H7 (cell line): Measurements from ENCODE around the gene SAC3D1. TPM values are rescaled to one million over a fixed set of nuclear protein-coding genes. Genes with fewer than 3 reads are reported as not detected.
"Not testable (repeated sequence)": the region's sequence is repeated elsewhere in the genome, so short reads cannot be mapped to it uniquely, and the experiment has no call there.

ENCODE experiments used
- DNase-seq: peaks from one replicate; pipeline ENCODE4 v3.0.0; 2012
- H3K27me3 ChIP-seq: 2 replicates; pipeline ENCODE4 v1.6.0; 2011; ENCODE audit warnings: mild to moderate bottlenecking, low read length; ENCODE audit not compliant: control insufficient read depth, insufficient read depth
- H3K36me3 ChIP-seq: replicated peaks from 2 replicates; pipeline ENCODE4 v1.5.1; 2011; ENCODE audit warnings: low read length; ENCODE audit not compliant: control insufficient read depth, insufficient read depth
- H3K4me3 ChIP-seq: 2 replicates; pipeline ENCODE4 v1.5.1; 2011; ENCODE audit warnings: low read depth, mild to moderate bottlenecking, control low read depth, low read length, moderate library complexity; ENCODE audit not compliant: insufficient read depth
- total RNA-seq: library from RNA; depleted of rRNA; stranded (reverse); fragments of >200 nt; shearing (Covaris generic); gene quantifications from 2 replicates; pipeline ENCODE4 v1.2.3, GENCODE V29; 2014; rRNA removed

The SAC3D1 gene
- 15.4 TPM in 2 replicates for total RNA-seq

GRCh38 chr11:65040847-65041622 is at the start of gene SAC3D1:
Gene SAC3D1, plus strand, starts transcription at chr11:65041210. Its CDS starts 83 bp downstream, at chr11:65041293.
- Histone ChIP-seq H3K36me3 (peaks cover 7% of the 10 kb centered on the region), H3K27me3 (no peaks in the 10 kb centered on the region), H3K4me3 (peak within 1 kb of the TSS; percentile 82)
- DNase-seq = peak; percentile 98

- peak; percentile 22 for DNase-seq
- Histone ChIP-seq H3K27me3 (no peaks in the 10 kb centered on the region), H3K4me3 (no peak overlapping the region), H3K36me3 (no peaks in the 10 kb centered on the region)
These were observed 46.7 kb upstream of the SAC3D1 start for GRCh38 chr11:64994318-64994717.

GRCh38 chr11:64996327-64996709 is 44.7 kb upstream of the SAC3D1 start:
- DNase-seq = no peak
- Histone ChIP-seq H3K36me3 (no peaks in the 10 kb centered on the region), H3K4me3 (no peak overlapping the region; the same call in 1 of the 2 replicates), H3K27me3 (no peaks in the 10 kb centered on the region)

GRCh38 chr11:64996710-64997380 is 44.2 kb upstream of the SAC3D1 start, which contains the start of gene BATF2:
Gene BATF2, minus strand, starts transcription at chr11:64996971. Its CDS starts 57 bp downstream, at chr11:64996914.
- Histone ChIP-seq H3K4me3 (no peak within 1 kb of the TSS; the same call in 1 of the 2 replicates), H3K36me3 (no peaks in the 10 kb centered on the region), H3K27me3 (no peaks in the 10 kb centered on the region)
- DNase-seq = peak; percentile 93

- Histone ChIP-seq H3K4me3 (no peak overlapping the region), H3K27me3 (no peaks in the 10 kb centered on the region), H3K36me3 (no peaks in the 10 kb centered on the region)
- DNase-seq = no peak
These were observed 42.9 kb upstream of the SAC3D1 start for GRCh38 chr11:64998141-64998540.

GRCh38 chr11:64998690-64999431 is 42.1 kb upstream of the SAC3D1 start:
- no peak overlapping the region for H3K4me3 ChIP-seq

GRCh38 chr11:64999478-64999877 is 41.5 kb upstream of the SAC3D1 start:
- no peaks in the 10 kb centered on the region for H3K36me3 ChIP-seq
- H3K4me3 ChIP-seq = no peak overlapping the region
- DNase-seq = no peak
- H3K27me3 ChIP-seq = no peaks in the 10 kb centered on the region

More at GRCh38 chr11:64998690-64999431, 42.1 kb upstream of the SAC3D1 start:
- no peaks in the 10 kb centered on the region for H3K36me3 ChIP-seq
- DNase-seq = no peak
- no peaks in the 10 kb centered on the region for H3K27me3 ChIP-seq

- Histone ChIP-seq H3K36me3 (no peaks in the 10 kb centered on the region), H3K4me3 (no peak overlapping the region), H3K27me3 (no peaks in the 10 kb centered on the region)
- DNase-seq = no peak
These were observed 38.3 kb upstream of the SAC3D1 start for GRCh38 chr11:65002706-65003105.

GRCh38 chr11:65003282-65003681 is 37.7 kb upstream of the SAC3D1 start:
- H3K4me3 ChIP-seq = no peak overlapping the region
- DNase-seq = peak; percentile 65

GRCh38 chr11:65003968-65004367 is 37.0 kb upstream of the SAC3D1 start:
- not testable (repeated sequence) for H3K4me3 ChIP-seq, DNase-seq, H3K27me3 ChIP-seq, H3K36me3 ChIP-seq

More at GRCh38 chr11:65003282-65003681, 37.7 kb upstream of the SAC3D1 start:
- Histone ChIP-seq H3K27me3 (no peaks in the 10 kb centered on the region), H3K36me3 (no peaks in the 10 kb centered on the region)

GRCh38 chr11:65008016-65008415 is 33.0 kb upstream of the SAC3D1 start:
- DNase-seq = no peak
- H3K36me3 ChIP-seq = no peaks in the 10 kb centered on the region
- H3K4me3 ChIP-seq = no peak overlapping the region
- H3K27me3 ChIP-seq = no peaks in the 10 kb centered on the region

- no peaks in the 10 kb centered on the region for H3K27me3 ChIP-seq
- no peak for DNase-seq
- no peaks in the 10 kb centered on the region for H3K36me3 ChIP-seq
- H3K4me3 ChIP-seq = no peak overlapping the region
These were observed 32.1 kb upstream of the SAC3D1 start for GRCh38 chr11:65008873-65009272.

- Histone ChIP-seq H3K4me3 (peak overlapping the region; percentile 83), H3K27me3 (no peaks in the 10 kb centered on the region), H3K36me3 (no peaks in the 10 kb centered on the region; the same call in none of the 2 replicates)
- DNase-seq = peak; percentile 97
These were observed 27.7 kb upstream of the SAC3D1 start for GRCh38 chr11:65013130-65013887.
